Central memory CD4-positive, alpha-beta T cell (primary cell): ENCODE results near the gene OR4K13.

Source experiments
- DNase-seq: peaks from one replicate; pipeline ENCODE4 v3.0.0; 2022
- total RNA-seq, 3 experiments: gene quantifications; one replicate each; lab custom pipeline; 2026; lab: John Stamatoyannopoulos, UW

OR4K13 gene
- 0 reads per million in 3 experiments for total RNA-seq

GRCh38 chr14:20035938-20036337 lies at the start of gene OR4K13:
Gene OR4K13, minus strand, starts transcription at chr14:20036038. Its CDS starts 1,280 bp downstream, at chr14:20034758.
- DNase-seq: no peak

GRCh38 chr14:20059745-20060144 lies 23.9 kb upstream of the OR4K13 start, which contains the start of gene OR4L1:
Gene OR4L1, plus strand, starts transcription at chr14:20060045. Its CDS starts 0 bp downstream, at chr14:20060045.
- DNase-seq: no peak

- no peak for DNase-seq
Measured at GRCh38 chr14:20048202-20048601, 12.4 kb upstream of the OR4K13 start.

- no peak for DNase-seq
Measured at GRCh38 chr14:20044243-20044642, 8.4 kb upstream of the OR4K13 start.

- no peak for DNase-seq
Measured at GRCh38 chr14:20035449-20035848, 389 bp downstream of the OR4K13 start.

- DNase-seq: no peak
Measured at GRCh38 chr14:20031058-20031457, 4.8 kb downstream of the OR4K13 start.

- no peak for DNase-seq
Measured at GRCh38 chr14:20019257-20019865, 16.5 kb downstream of the OR4K13 start, which contains the start of gene OR4K14. Gene OR4K14, minus strand, starts transcription at chr14:20019307. Its CDS starts 4,114 bp downstream, at chr14:20015193.

GRCh38 chr14:20008156-20008555 lies 27.7 kb downstream of the OR4K13 start:
- no peak for DNase-seq

GRCh38 chr14:20002319-20002718 lies 33.5 kb downstream of the OR4K13 start:
- DNase-seq: no peak

GRCh38 chr14:20001863-20002262 lies 34.0 kb downstream of the OR4K13 start, which contains the start of gene OR4Q2:
Gene OR4Q2, plus strand, starts transcription at chr14:20002163.
- DNase-seq: no peak

- DNase-seq: no peak
Measured at GRCh38 chr14:19993438-19993837, 42.4 kb downstream of the OR4K13 start.
